ENCODE data around the gene GSC2. TPM values are rescaled to one million over a fixed set of nuclear protein-coding genes. Genes with fewer than 3 reads are reported as not detected.

The GSC2 gene
- total RNA-seq, 1 donor from 2014 or later = not detected

DNA sequence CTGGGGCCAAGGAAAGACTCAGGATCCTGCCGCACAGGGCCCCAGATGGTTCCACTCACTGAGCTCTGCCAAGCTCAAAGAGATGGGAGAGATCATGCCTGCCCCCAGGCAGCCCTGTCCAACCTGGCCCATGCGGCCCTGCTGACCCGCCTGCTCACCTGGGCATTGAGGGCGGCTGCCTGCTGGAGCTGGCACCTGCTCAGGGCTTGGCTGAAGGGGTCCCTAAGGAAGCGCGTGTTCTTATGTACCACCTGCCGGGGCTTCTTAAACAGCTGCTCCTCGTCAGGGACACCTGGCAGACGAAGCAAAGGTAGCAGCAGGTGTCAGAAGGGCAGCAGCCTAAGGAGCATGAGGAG is 11.1 kb downstream of the GSC2 start:
- intact Hi-C loops (cut with DNase I) = no loop called here
- no peak for DNase-seq (ENCODE audit: low spot score)
- ATAC-seq = no peak

DNA sequence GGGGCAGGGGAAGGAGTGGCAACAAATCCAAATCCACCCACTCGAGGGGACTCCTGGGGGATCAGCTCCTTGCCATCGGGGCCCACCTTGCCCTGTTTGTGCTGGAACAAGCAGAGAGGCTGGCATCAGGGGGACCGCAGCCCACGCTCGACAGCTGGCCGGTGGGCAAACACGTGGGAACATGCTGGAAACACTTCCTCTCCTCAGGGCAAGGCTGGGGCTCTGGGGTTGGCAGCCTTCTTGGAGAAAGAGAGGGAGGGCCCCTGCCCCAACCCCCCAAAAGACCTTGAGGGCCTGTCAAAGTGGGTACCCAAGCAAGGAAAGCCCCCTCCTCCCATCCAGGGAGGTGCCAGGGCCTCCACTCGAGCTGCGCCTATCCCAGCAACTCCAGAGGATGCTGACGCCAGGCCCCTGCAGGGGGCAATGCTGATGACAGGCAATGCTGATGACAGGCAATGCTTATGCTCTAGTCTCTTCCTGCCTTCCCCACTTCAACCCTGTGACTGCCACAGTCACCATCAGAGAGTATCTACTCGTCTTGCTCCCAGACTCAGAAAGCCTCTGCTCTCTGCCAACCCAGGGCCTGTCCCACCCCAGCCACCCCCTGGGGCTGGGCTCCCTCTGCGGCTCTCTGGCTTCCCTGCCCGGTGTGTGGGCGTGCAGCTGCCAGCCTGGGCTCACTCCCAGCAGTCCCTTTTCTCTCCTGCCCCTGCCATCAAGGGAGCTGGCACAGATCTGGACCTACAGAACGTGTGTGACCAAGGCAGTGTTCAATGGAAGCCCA is 11.7 kb downstream of the GSC2 start:
- intact Hi-C loops (cut with DNase I) = no loop called here
- no peak for DNase-seq (ENCODE audit: low spot score)
- no peak for ATAC-seq

DNA sequence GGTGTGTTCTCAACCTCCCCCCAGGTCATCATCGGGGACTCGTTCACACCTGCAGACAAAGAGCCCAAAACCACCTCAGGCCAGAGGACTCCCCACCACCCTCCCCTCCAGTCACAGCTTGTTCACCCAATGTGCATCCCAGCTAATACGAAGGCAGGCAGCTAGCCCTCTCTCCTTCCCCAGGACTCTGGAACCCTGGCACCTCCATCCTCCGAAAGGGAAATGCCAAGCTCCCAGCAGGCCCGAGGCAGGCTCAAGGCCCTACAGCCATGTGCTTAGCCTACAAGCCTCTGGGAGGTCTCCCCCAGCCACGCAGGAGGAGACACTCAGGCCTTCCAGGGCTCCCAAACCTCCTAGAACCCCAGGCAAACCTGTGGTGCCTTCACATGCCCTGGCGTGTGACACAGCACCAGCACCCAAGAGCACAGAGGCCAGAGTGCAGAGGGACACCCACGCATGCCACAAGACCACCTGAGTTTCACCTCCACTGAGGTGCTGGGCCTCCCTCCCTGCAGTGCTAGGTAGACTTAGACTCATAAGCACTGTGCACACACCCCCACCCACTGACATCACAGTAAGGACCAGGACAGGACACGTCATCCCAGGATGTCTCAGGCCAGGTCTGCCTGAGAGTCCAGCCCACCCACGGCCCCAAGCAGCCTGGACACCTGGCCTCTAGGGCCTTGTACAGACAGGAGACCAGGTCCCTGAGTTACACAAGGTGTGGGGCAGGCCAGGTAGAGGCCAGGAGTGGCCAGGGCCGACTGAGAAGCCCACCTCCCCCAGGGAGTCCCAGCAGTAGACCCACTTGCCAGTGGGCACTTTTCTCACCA is 12.5 kb downstream of the GSC2 start:
- DNase-seq (ENCODE audit: low spot score) (no peak), ATAC-seq (no peak)
- intact Hi-C loops (cut with DNase I) = no loop called here

DNA sequence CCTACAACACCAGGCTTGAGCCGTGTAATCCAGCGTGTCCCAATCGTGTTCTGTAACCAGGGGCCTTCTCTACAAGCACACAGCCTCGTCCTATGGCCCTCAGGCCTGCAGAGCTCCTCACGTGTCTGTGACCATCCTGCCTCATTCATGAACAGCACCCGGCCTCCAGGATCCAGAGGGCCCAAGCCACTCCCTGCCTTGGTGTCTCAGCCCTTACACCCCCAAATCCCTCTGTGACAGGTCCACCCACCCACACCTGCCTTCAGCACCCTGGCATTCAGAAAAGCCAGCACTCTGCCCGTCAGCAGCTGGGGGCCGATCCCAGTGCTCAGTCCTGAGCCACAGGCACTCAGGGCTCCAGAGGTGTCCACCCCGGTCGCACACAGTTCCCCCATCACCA is 13.2 kb downstream of the GSC2 start:
- intact Hi-C loops (cut with DNase I) = no loop called here
- ATAC-seq (no peak), DNase-seq (ENCODE audit: low spot score) (no peak)

DNA sequence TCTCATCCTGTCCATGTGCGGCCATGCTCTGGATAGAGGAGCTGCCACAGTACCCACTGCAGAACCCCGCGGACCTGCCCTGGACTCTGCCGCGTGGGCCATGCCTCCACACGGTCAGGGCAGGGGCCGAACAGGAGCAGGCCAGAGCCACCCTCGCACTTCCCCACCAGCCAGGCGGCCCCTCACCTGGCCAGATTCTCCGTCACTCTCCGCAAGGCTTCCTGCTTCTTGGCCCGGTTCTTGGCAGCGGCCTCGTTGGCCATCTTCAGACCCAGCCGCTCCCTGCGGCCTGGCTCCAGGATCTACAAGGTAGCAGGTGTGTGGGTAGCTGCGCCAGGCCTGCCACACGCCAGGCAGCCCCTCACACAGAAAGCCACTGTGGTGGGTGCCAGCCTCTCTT is 15.2 kb downstream of the GSC2 start:
- no peak for ATAC-seq
- intact Hi-C loops (cut with DNase I) = no loop called here
- DNase-seq (ENCODE audit: low spot score) = no peak

DNA sequence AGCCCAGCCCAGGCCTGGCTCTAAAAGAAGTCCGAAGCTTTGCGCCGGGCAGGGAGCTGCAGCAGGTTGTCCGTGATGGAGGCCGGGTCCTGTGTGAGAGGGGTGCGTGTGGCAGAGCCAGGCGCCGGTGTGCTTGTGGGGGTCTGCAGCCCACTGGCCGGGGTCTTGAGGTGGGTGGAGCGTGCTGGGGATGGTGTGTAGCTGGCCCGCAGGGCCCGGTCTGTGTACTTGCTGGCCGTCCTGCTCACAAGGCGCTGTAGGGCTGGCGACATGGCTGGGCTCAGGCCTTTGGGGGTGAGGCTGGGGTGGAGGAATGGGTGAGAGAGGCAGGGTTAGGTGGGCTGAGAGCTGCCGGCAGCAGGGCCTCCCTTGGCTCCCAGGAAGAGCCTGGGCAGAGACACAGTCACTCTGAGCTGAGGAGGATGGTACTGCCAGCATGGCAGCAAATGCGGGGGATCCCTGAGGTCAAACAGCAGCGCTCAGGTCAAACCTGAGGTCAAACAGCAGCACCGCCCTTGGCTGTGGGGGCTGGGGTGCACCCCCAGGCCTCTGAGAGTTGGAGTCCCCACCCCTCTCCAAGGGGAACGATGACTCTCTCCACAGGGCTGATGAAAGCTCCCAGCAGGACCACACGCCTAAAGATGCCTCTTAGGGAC is 15.8 kb downstream of the GSC2 start:
- DNase-seq (ENCODE audit: low spot score) (no peak), ATAC-seq (no peak)
- intact Hi-C loops (cut with DNase I) = no loop called here

DNA sequence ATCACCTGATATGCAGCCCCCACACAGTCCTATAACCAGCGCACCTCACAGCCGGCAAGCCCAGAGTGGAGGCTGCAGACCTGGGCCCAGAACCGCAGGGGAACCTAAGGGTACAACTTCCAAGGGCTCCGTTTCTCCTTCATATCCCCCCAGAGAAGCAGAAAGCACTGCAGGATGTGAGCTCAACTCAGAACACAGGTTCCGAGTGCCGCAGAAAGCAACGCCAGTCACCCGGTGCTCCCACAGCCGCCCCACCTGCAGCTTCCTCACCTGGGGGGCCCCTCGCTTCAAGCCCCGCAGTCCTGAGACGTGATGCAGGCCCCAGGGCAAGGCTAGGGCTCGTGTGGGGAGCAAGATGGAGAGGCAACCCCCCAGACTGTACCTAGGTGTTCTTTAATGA is 16.5 kb downstream of the GSC2 start:
- intact Hi-C loops (cut with DNase I) = no loop called here
- ATAC-seq = no peak
- no peak for DNase-seq (ENCODE audit: low spot score)

DNA sequence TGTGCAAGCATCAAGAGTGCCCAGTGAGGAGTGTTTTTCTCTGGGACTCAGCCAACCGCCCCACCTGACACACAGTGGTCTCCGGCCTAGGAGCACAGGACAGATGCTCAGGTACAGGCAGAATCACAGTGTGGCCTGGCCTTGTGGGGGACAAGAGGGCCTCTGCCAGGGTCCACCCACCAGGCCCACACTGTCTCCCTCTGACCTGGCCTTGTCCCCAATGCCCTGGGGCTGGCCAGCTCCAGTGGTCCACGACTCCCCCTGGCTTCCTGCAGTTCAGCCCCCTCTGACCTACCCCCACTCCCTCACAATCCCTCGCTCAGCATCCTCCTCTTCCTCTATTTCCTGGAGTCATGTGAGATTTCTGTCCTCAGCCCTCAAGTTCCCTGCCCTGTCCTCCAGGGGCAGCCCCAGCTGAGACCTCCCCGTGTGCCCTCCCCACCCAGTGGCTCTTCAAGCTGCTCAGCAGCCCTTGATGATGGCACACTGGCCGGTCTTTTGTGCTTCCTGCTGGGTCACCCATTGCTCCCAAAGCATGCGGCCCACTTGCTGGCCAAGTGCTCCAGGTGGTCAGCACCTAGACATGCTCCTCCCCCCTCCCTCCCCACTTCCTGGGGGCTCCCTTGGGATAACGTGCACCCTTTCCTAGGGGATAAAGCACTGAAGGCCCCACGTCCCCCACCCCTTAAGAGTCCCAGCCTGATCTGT is 17.2 kb downstream of the GSC2 start:
- DNase-seq (ENCODE audit: low spot score) (no peak), ATAC-seq (no peak)
- intact Hi-C loops (cut with DNase I) = no loop called here

DNA sequence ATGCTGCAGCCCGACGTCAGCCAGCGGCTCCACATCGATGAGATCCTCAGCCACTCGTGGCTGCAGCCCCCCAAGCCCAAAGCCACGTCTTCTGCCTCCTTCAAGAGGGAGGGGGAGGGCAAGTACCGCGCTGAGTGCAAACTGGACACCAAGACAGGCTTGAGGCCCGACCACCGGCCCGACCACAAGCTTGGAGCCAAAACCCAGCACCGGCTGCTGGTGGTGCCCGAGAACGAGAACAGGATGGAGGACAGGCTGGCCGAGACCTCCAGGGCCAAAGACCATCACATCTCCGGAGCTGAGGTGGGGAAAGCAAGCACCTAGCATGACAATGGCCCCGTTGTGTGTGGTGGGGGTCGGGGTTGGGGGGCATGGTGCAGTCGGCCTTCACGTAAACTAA is 17.9 kb downstream of the GSC2 start:
- intact Hi-C loops (cut with DNase I) = no loop called here
- DNase-seq (ENCODE audit: low spot score) = no peak

DNA sequence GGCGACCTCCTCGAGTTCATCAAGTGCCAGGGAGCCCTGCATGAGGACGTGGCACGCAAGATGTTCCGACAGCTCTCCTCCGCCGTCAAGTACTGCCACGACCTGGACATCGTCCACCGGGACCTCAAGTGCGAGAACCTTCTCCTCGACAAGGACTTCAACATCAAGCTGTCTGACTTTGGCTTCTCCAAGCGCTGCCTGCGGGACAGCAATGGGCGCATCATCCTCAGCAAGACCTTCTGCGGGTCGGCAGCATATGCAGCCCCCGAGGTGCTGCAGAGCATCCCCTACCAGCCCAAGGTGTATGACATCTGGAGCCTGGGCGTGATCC is 18.4 kb downstream of the GSC2 start:
- ATAC-seq (no peak), DNase-seq (ENCODE audit: low spot score) (no peak)
- intact Hi-C loops (cut with DNase I) = no loop called here

More for the DNA sequence above, 17.9 kb downstream of the GSC2 start:
- no peak for ATAC-seq

DNA sequence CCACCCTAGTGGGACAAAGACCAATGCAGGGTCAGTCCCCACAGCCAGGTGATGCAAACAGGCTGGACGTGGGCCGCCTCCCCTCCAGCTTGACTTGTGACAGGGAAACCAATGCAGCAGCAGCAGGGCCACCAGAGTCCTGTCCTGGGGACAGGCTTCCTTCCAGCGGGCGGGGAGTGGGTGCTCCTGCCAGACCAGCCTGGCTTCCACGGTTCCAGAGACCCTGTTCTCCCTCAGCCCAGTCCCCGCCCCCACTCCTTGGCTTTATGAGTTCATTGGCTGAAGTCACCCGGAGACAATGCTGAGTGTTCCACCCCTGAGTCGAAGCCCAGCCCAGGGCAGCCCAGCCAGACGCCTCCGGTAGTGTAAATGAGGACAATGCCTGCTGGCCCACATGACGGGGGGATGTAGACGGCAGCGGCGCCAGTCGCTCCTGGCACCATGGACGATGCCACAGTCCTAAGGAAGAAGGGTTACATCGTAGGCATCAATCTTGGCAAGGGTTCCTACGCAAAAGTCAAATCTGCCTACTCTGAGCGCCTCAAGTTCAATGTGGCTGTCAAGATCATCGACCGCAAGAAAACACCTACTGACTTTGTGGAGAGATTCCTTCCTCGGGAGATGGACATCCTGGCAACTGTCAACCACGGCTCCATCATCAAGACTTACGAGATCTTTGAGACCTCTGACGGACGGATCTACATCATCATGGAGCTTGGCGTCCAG is 19.0 kb downstream of the GSC2 start, which contains the start of gene TSSK2:
Gene TSSK2 (plus strand): TSS at position 350 of the 726 bp plus-strand sequence. CDS start 92 bp downstream, at position 442.
- DNase-seq (ENCODE audit: low spot score) (no peak), ATAC-seq (no peak)
- intact Hi-C loops (cut with DNase I) = no loop called here

DNA sequence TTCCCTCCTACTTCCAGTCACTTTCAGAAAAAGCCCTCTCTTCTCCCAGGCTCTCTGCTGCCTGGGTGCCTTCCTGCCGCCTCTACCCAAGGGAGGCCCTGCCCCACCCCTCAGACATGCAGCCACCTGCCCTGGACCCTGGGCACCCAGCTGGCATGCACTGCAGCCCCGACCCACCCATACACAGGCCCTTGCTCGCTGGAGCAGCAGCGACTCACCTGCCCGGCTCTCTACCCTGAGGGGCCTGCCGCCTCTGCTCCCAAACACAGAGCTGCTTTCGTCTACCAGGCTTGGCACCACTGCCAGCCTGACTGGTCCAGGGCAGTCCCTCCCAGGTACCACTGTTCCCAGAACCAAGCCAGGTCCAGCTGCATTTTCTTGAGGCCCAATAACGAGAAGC is 20.2 kb downstream of the GSC2 start:
- ATAC-seq (no peak), DNase-seq (ENCODE audit: low spot score) (no peak)
- intact Hi-C loops (cut with DNase I) = no loop called here

DNA sequence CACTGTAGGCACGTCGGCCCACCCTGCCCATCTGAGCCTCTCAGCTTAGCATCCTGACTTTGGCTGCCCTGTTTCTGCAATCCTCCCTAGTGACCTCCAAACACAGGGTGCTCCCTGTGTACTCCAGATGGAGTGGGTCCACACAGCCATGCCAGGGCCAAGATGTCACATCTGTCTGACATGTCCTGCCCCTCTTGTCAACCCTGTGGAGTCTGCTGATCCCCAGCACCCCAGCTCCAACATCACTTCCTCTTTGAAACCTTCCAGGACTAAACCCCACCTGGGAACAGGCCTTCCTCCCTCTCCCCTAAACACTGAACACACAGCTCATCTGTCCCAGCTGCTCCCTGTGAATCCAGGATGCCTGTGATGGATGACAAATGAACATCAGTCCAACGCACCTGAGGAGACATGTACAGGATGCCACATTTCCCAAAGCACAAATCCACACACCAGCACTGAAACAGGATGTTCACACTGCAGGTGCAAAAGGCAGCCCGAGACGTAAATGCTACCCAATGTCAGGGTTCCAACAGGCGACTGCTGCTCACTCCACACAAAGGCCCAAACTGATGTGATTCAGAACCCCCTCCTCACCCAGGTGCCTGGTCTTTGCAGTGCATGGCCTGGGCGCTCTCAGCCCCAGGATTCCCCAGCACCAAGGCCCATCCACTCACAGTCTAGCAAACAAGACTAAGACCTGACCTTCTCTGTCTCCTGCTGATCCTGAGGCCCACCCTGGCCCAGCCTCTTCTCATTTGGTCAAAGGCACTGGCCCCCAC is 21.0 kb downstream of the GSC2 start:
- ATAC-seq = no peak
- intact Hi-C loops (cut with DNase I) = no loop called here
- DNase-seq (ENCODE audit: low spot score) = no peak

DNA sequence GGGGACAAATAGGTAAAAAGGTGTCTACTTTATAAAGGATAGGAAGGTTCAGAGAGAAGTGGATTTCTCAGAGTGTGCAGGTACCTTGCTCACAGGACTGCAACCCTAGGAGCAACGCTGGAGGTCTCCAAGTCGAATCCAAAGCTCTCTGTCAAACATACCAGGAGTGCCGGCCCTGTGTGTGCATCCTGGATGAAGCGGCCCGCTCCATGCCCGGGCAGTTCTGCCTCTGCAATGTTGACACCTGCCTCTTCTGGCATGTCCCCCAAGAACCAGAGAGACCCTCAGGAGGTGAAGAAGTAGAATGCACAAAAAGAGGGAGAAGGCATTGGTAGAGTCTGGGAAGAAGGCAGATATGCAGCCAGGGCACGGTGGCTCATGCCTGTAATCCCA is 22.1 kb downstream of the GSC2 start:
- ATAC-seq (no peak), DNase-seq (ENCODE audit: low spot score) (no peak)
- intact Hi-C loops (cut with DNase I) = no loop called here

DNA sequence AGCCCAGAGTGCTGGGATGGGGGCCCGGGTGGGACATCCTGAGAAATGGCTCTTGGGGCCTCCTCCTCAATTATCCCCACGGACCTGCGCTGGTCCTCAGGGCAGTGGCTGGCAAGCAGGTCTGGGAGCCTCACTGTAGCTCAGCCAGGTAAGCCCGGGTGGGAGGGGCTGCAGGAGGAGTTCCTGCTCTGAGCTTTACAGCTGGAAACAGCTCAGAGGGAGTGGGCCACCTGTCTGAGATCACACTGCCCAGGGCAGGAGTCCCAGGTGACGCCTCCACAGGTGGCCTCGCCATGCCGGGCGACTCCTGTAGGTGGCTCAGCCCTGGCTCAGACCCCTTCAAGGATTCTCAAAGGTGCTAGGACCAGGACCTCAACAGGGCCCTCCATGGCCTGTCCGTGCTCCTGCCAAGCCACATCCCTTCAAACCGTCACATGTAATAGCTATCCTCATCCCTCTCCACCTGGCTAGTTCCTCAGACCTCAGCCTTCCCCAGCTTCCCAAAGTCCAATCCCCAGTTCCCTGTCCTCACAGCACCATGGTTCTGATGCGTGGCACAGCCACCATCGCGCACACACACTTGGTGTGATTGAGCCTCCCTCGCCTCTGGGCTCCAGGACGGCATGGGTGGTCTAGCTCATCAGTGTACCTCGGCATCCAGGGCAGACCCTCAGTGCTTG is 22.6 kb downstream of the GSC2 start:
- intact Hi-C loops (cut with DNase I) = no loop called here
- no peak for DNase-seq (ENCODE audit: low spot score)

DNA sequence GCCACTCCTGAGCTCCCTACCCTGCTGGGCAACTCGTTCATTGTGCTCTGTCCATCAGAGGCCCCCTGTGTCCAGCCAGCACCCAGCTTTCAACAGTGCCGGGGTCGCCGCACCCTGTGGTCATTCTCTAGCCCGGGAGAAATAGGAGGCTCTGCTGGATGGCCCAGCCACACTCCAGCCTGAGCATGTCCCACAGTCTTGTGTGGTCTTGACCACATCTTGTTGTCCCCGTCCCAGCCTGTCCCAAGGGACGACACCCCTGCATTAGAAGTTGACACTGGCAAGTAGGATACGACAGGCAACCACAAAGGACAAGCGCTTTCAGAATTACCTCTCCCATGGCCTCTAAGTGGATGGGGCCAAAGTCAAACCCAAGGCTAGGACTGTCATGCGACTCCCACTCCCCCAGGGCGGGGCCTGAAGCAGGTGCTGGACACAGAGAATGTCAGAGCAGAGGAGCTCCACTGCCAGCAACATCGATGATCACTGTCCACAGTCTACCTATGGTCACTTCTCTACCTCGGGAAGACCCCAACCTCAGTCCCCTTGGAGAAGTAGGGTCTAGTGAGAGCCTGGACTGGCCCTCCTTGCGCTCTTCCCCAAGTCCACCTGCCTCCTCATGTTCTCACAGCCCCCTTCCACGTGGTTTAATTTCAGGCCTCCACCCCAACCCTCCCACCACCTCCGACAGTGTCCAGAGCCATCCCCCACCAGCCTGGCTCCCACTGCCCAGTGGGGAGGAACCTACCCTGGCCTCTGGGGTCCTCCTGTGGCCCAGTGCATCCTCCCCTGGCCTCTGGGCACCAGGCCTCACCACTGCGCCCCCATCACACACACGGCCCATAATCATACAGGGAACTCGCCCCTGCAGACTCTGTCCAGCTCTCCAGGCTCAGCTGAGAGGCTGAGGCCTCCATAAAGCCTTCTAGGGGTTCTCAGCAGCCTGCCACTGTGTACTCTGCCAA is 23.5 kb downstream of the GSC2 start:
- DNase-seq (ENCODE audit: low spot score) (no peak), ATAC-seq (no peak)
- intact Hi-C loops (cut with DNase I) = no loop called here

More for the DNA sequence above, 22.6 kb downstream of the GSC2 start:
- ATAC-seq = no peak

Data from sciatic nerve (tissue), 2 donors.